Activated T-helper 1 cell treated with anti-CD3 and anti-CD28 coated beads, Interleukin-12 subunit alpha, Interleukin-12 subunit beta, Interleukin-2, Interleukin-4 antibody, amounts not matched to agents 30 ng/mL and 10 ng/mL and 1 ng/mL, durations not matched to agents 14 hours and 24 hours and 36 hours (primary cell): ENCODE data around the gene AJAP1. TPM values are rescaled to one million over a fixed set of nuclear protein-coding genes. Genes with fewer than 3 reads are reported as not detected.

ENCODE experiments used
- DNase-seq: peaks from one replicate; pipeline ENCODE4 v3.0.0; 2021; ENCODE audit warnings: low spot score
- H3K27ac Mint-ChIP-seq: one replicate; pipeline ENCODE4 v1.8.0; 2021; ENCODE audit warnings: mild to moderate bottlenecking, mixed read lengths
- H3K27me3 Mint-ChIP-seq: one replicate; pipeline ENCODE4 v1.8.0; 2022; ENCODE audit warnings: mild to moderate bottlenecking, moderate library complexity, mixed read lengths; ENCODE audit not compliant: insufficient read depth
- H3K36me3 Mint-ChIP-seq: one replicate; pipeline ENCODE4 v1.8.0; 2021; ENCODE audit warnings: low read depth, mixed read lengths
- H3K4me1 Mint-ChIP-seq: one replicate; pipeline ENCODE4 v1.8.0; 2021; ENCODE audit warnings: low read depth, mixed read lengths
- H3K4me3 Mint-ChIP-seq: one replicate; pipeline ENCODE4 v1.8.0; 2021; ENCODE audit warnings: mild to moderate bottlenecking, moderate library complexity, mixed read lengths
- H3K9me3 Mint-ChIP-seq: one replicate; pipeline ENCODE4 v1.8.0; 2021; ENCODE audit warnings: mixed read lengths
- intact Hi-C: fragments of 100-400 bp; cut with micrococcal nuclease; formaldehyde crosslinking; loops from one replicate; pipeline ENCODE4 v1.15.1; 2024
- total RNA-seq: library from RNA; stranded (reverse); gene quantifications from 2 replicates; pipeline ENCODE4 v1.2.3, GENCODE V29; 2022

Gene AJAP1
- total RNA-seq, 1 donor from 2014 or later, result not detected

DNA sequence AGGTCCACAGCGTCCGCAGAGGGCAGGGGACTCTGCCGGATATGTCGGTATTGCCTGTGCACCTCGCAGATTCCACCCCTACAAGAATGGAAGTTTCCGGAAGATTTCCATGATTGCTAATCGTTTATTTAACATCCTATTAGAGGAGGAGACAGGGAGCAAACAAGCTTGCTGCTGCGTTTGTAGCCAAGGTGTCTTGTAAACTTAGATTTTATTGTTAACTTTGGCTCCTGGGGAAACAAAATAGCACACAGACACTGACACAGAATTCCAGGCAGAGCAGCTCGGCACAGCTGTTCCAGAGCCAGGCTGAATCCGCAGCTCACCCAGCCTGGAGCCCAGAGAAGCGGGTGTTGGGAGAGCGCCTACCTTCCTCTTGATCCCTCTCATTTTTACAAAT lies 75.7 kb downstream of the AJAP1 start:
- no peak overlapping the region for H3K4me3 Mint-ChIP-seq
- no peak for DNase-seq
- no peaks in the 10 kb centered on the region for H3K36me3 Mint-ChIP-seq
- H3K27ac Mint-ChIP-seq, result no peak overlapping the region
- H3K27me3 Mint-ChIP-seq, result no peaks in the 10 kb centered on the region
- H3K9me3 Mint-ChIP-seq, result no peaks in the 10 kb centered on the region
- intact Hi-C loops, result no loop called here
- H3K4me1 Mint-ChIP-seq, result no peaks in the 10 kb centered on the region

DNA sequence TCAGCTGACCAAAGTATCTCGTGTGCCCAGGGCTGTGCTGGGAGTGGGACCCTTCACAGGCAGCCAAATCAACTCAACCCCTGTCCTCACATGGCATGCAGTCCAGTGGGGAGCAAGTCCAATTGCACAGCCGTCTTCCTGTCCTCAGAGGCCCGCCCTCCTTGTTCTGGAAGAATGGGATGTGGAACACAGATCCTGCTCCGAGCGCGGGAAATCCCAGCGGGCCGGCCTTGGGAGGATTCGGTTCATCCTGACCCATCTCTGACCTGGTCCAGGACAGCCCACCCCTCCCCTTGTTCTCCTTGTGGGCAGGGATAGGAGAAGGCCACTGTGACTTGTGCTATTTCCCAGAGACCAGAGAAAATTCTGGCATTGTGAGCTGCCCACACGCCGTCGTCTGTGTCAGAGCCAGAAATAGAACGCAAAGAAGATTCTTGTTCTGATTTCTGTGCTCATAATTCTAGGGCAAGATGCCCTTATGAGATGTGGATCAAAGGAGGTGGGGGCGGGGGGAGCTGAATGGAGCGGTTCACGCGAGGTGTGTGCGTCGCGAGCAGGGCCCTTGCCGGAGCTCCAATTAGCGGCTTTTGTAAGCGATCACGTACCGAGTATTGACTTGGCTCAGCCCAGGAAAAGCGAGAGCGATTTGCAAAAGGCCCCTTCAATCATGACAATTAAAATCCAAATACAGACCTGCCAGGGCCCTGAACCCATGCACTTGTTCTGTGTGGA lies 79.2 kb downstream of the AJAP1 start:
- H3K36me3 Mint-ChIP-seq, result no peaks in the 10 kb centered on the region
- no peak for DNase-seq
- H3K9me3 Mint-ChIP-seq, result peaks cover 6% of the 10 kb centered on the region
- H3K27ac Mint-ChIP-seq, result no peak overlapping the region
- no peak overlapping the region for H3K4me3 Mint-ChIP-seq
- H3K4me1 Mint-ChIP-seq, result no peaks in the 10 kb centered on the region
- no peaks in the 10 kb centered on the region for H3K27me3 Mint-ChIP-seq
- intact Hi-C loops, result no loop called here

DNA sequence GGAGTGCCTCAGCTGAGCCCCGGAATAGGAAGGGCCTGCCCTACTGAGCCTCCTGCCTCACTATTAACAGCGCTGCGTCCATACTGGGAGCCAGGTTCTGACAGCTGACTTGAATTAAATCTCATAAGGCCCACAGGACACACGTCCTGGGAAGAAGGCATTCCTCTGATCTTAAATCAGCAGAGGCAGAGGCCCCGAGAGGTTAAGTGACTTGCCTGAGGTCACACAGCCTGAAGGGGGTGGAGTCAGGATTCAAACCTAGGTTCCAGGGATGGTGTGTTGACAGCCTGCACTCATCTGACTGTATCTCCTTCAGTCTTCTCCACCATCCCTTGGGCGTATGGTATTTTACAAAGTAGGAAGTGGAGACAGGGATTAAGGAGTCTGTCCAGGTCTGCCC lies 79.8 kb downstream of the AJAP1 start:
- Mint-ChIP-seq H3K27me3 (no peaks in the 10 kb centered on the region), H3K4me1 (no peaks in the 10 kb centered on the region), H3K27ac (no peak overlapping the region), H3K36me3 (no peaks in the 10 kb centered on the region), H3K9me3 (peaks cover 6% of the 10 kb centered on the region), H3K4me3 (no peak overlapping the region)
- intact Hi-C loops, result no loop called here
- DNase-seq, result no peak

DNA sequence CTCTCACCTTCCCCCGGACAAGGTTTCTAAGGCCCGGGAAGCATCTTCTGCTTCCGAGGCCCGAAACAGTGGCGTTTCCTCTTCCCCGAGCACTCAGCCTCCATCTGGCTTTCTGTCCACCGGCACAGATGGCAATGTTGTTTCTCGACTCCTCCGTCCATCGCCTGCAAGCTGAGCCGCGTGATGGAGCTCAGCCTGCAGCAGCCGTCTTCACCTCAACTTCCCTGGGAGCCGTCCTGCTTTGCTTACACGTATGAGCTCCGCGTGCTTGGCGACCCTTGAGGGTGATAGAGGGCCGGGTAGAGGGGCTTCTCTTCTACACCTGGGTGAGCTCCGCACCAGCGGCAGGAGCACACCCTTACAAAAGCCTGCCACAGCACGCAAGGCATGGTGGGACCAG lies 80.4 kb downstream of the AJAP1 start:
- H3K27ac Mint-ChIP-seq, result no peak overlapping the region
- H3K4me1 Mint-ChIP-seq, result no peaks in the 10 kb centered on the region
- H3K4me3 Mint-ChIP-seq, result no peak overlapping the region
- intact Hi-C loops, result no loop called here
- H3K9me3 Mint-ChIP-seq, result peaks cover 6% of the 10 kb centered on the region
- no peak for DNase-seq
- H3K27me3 Mint-ChIP-seq, result no peaks in the 10 kb centered on the region
- no peaks in the 10 kb centered on the region for H3K36me3 Mint-ChIP-seq

DNA sequence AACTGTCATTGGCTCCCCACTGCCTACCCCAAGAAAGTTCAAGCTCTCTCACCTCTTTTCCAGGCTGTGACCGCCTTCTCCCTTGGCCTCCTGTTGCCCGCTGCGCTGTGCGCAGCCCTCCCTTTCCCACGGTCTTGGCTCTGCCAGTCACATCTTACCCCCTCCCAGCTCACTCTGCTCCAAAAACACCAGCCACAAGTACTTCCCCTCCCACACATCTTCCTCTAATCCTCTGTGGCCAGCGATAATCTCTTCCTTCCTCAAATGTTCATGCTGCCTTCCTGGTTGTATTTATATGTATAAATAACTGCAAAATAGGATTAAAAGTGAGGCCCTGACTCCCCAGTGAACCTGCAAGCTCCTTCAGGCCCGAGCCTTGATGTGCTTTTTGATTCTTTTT lies 81.8 kb downstream of the AJAP1 start:
- H3K4me1 Mint-ChIP-seq, result no peaks in the 10 kb centered on the region
- no peak overlapping the region for H3K4me3 Mint-ChIP-seq
- no peak for DNase-seq
- intact Hi-C loops, result no loop called here
- no peaks in the 10 kb centered on the region for H3K36me3 Mint-ChIP-seq
- peaks cover 6% of the 10 kb centered on the region for H3K9me3 Mint-ChIP-seq
- no peaks in the 10 kb centered on the region for H3K27me3 Mint-ChIP-seq
- H3K27ac Mint-ChIP-seq, result no peak overlapping the region

DNA sequence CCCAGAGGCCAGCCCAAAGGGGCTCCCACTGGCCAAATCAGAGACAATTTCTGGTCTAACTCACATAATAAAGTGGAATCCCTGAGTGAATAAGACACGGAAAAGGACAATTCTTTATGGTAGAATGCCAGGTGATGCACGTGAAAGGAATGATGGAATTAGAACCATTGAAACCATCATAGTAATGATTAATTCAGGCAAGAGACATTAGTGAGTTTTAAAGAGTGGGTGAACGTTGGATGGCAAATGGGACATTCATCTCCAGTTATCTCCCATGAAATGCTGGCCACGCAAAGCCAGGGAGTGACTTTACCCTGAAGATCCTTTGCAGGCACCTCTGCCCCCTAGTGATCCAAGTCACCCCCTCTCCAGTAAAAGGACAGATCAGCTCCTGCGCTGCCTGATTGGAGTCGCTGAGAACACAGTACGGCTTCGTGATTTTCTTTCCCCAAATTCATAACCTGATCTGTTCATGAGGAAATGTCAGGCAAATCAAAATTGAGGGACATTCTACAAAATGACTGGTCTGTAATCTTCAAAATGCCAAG lies 87.5 kb downstream of the AJAP1 start:
- Mint-ChIP-seq H3K9me3 (peaks cover 6% of the 10 kb centered on the region), H3K4me3 (no peak overlapping the region), H3K36me3 (no peaks in the 10 kb centered on the region), H3K27ac (no peak overlapping the region), H3K27me3 (no peaks in the 10 kb centered on the region), H3K4me1 (no peaks in the 10 kb centered on the region)
- no peak for DNase-seq
- intact Hi-C loops, result no loop called here

DNA sequence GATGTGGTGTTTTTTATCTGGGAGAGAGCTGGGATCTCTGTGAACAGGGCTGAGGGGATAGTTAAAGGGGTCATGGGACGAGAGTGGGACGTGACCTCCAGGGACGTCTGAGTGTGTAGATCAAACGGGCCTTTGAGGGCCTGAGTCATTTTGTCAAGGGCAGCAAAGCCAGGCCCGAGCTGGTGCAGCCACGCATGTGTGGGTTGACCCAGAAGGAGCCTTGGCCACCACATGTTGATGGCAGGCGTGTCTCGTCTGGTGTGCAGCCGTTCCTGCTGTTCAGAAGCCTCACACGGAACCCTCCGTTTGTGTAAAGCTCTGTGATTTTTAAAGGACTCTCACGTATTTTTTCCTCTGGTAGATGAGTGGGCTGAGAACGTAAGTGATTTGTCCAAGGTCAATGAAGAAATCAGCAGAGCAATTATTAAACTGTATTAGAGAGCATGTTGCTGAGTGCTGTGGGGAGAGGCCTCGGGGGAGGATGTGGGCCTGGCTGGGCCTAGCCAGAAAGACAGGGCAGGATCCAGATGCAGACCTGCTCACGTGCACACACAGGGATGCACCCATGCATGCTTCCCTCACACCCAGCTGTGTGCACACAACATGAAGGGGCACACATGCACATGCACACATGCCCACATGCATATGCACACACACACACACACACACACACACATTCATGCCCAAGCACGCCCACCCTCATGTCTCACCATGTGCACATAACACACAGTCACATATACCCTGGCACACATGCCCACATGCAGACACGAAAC lies 89.8 kb downstream of the AJAP1 start:
- no peaks in the 10 kb centered on the region for H3K36me3 Mint-ChIP-seq
- DNase-seq, result no peak
- H3K27ac Mint-ChIP-seq, result no peak overlapping the region
- H3K9me3 Mint-ChIP-seq, result no peaks in the 10 kb centered on the region
- intact Hi-C loops, result no loop called here
- no peaks in the 10 kb centered on the region for H3K27me3 Mint-ChIP-seq
- no peak overlapping the region for H3K4me3 Mint-ChIP-seq
- H3K4me1 Mint-ChIP-seq, result no peaks in the 10 kb centered on the region

DNA sequence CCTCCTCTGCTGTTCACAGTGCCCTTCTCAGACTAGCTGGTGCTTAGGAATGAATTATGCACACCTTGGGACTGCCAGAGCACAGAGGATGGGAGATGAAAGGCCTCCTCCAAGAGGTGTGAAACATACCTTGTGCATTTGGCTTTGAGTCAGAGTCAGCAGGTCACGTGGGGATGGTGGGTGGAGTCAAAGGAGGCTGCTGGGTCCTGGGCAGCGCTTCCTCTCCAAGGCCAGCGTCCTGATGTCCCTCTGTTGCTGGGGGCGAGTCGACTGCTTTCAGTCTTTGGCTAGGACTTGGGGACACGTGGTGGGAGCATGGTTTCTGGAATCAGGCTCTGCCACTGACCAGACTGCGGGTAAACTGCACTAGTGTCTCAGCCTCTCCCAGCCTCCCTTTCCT lies 91.2 kb downstream of the AJAP1 start:
- no peak for DNase-seq
- H3K27me3 Mint-ChIP-seq, result no peaks in the 10 kb centered on the region
- no peaks in the 10 kb centered on the region for H3K36me3 Mint-ChIP-seq
- H3K4me1 Mint-ChIP-seq, result no peaks in the 10 kb centered on the region
- H3K27ac Mint-ChIP-seq, result no peak overlapping the region
- intact Hi-C loops, result no loop called here
- no peaks in the 10 kb centered on the region for H3K9me3 Mint-ChIP-seq
- H3K4me3 Mint-ChIP-seq, result no peak overlapping the region

DNA sequence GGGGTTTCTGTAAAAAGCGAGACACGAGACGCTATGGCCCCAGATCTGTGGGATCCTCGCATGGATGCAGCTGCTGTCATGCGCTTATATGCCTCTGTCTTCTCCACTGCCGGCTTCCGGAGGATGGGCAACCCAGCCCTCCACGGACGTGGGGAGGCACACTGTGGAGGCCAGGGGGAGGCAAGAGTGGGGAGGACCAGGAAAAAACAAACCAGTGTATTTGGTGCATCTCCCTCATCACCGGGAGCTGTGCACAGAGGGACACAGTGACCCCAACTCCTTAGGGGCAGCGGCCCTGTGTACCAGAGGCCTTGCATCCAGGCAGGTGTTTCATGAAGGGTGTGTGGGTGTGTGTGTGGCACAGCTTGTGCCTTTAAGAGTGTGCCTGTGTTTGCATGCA lies 95.0 kb downstream of the AJAP1 start:
- Mint-ChIP-seq H3K4me3 (no peak overlapping the region), H3K36me3 (no peaks in the 10 kb centered on the region), H3K27me3 (no peaks in the 10 kb centered on the region), H3K27ac (no peak overlapping the region), H3K9me3 (peaks cover 3% of the 10 kb centered on the region), H3K4me1 (no peaks in the 10 kb centered on the region)
- no peak for DNase-seq
- intact Hi-C loops, result no loop called here

DNA sequence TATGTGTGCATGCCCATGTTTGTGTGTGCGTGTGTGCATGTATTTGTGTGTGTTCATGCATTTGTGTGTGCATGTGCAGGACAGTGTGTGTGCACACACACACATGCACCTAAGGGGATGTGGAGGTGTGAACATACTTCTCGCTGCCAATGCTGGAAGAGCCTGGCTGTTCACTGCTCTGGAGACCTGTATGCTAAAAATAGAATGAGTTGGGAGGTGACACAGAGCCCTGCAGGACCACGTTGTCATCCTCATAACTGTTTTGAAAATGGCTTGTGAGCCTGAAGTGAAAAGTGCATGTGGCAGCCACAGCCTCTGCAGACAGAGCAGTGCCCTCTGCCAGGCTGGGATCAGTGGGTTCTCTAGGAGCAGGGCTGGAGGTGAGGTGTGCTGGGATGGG lies 95.8 kb downstream of the AJAP1 start:
- Mint-ChIP-seq H3K36me3 (no peaks in the 10 kb centered on the region), H3K9me3 (peaks cover 4% of the 10 kb centered on the region), H3K27me3 (no peaks in the 10 kb centered on the region), H3K27ac (no peak overlapping the region), H3K4me1 (no peaks in the 10 kb centered on the region), H3K4me3 (no peak overlapping the region)
- no peak for DNase-seq
- intact Hi-C loops, result no loop called here

DNA sequence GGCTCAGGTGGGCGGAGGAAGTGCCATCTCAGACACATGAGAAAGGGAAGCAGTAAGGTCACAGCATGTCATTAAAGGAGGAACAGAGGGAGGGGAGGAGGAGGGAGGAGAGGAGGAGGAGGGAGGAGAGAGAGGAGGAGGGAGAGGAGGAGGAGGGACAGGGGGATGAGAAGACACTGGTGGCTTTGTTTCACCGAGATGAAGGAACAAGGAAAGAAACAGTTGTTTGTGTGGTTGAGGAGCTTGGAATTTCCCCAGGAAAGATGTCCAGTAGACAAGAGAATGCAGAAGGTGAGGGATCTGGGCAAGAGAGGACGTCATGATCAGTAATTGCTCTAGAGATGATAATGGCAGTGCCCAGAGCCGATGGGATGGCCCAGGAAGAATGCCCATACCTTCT lies 97.7 kb downstream of the AJAP1 start:
- Mint-ChIP-seq H3K4me3 (no peak overlapping the region), H3K27ac (no peak overlapping the region), H3K36me3 (no peaks in the 10 kb centered on the region), H3K27me3 (no peaks in the 10 kb centered on the region), H3K4me1 (no peaks in the 10 kb centered on the region), H3K9me3 (peaks cover 4% of the 10 kb centered on the region)
- no peak for DNase-seq
- intact Hi-C loops, result no loop called here

DNA sequence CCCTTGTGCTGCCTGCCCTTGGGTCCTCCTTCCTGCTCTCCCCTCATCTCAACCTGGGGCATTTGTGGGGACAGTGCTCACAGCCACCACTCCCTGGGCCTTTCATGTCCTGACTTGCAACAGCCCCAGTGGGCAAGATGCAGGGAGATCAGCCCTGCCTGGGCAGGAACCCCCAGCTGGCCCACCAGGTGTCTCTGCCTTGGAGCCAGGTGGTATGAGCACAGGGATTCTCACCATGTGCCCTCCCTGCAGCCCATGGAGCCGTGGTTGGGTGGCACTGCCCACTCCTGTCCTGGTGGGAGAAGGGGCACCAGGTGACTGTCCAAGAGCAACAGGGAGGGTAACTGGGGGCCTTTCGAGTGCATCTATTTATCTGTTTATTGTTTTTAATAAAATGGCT lies 100.4 kb downstream of the AJAP1 start:
- no peaks in the 10 kb centered on the region for H3K4me1 Mint-ChIP-seq
- no peak overlapping the region for H3K4me3 Mint-ChIP-seq
- no peaks in the 10 kb centered on the region for H3K36me3 Mint-ChIP-seq
- H3K9me3 Mint-ChIP-seq, result peaks cover 18% of the 10 kb centered on the region
- intact Hi-C loops, result no loop called here
- H3K27me3 Mint-ChIP-seq, result no peaks in the 10 kb centered on the region
- no peak overlapping the region for H3K27ac Mint-ChIP-seq
- DNase-seq, result no peak

DNA sequence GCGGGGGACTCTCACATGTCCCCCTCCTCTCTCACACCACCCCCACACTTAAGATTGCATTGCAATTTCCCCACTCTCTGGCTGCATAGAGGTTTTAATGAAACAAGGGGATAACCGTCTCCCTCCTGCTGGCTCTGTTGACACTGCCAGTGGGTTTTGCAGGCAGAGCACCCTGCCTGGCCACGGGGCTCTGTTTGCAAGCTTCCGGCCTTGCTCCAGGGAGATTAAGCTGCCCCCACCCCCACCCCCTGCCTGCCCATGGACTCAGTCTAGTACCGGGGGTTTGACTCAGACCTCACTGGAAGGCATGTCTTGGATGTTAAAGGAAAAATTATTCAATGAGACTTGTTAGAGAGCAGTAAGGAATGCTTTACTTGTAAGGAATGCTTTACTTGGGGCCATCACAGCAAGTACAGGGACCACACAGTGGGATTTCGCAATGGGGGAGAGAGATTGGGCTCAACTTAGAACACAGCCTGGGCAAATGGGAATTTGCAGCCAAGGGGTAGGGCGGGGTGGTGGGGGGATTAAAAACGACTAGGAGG lies 101.0 kb downstream of the AJAP1 start:
- DNase-seq, result no peak
- Mint-ChIP-seq H3K4me1 (no peaks in the 10 kb centered on the region), H3K9me3 (peaks cover 18% of the 10 kb centered on the region), H3K27me3 (no peaks in the 10 kb centered on the region), H3K4me3 (no peak overlapping the region), H3K36me3 (no peaks in the 10 kb centered on the region), H3K27ac (no peak overlapping the region)
- intact Hi-C loops, result no loop called here
